Muscle of back (tissue), 11 donors: ENCODE measurements around the gene MALAT1. TPM values are rescaled to one million over a fixed set of nuclear protein-coding genes. Genes with fewer than 3 reads are reported as not detected.

Source experiments
- DNase-seq, 3 donors: peaks; one replicate each; pipeline versions ENCODE4 v3.0.0 to v3.0.0-alpha.2; 2013
- polyA plus RNA-seq, 10 donors: library from polyadenylated mRNA; unstranded; fragments of 120-200 nt; gene quantifications; one replicate each; pipeline ENCODE4 v1.2.1, GENCODE V29; 2013; ENCODE audit not compliant: insufficient read length in 10 of 10

MALAT1 gene
- polyA plus RNA-seq, 10 donors = 85.1 to 316 (median 172) TPM

- DNase-seq = peak; percentile 95 to 98 (median 95)
Observed at GRCh38 chr11:65477149-65477965, 21.5 kb upstream of the MALAT1 start.

- peak in 2 of 3 donors; percentile 44 to 76 for DNase-seq
Observed at GRCh38 chr11:65478388-65479183, 20.3 kb upstream of the MALAT1 start.

GRCh38 chr11:65479184-65480145 is 19.4 kb upstream of the MALAT1 start:
- DNase-seq = peak; percentile 79 to 92 (median 82)

DNA sequence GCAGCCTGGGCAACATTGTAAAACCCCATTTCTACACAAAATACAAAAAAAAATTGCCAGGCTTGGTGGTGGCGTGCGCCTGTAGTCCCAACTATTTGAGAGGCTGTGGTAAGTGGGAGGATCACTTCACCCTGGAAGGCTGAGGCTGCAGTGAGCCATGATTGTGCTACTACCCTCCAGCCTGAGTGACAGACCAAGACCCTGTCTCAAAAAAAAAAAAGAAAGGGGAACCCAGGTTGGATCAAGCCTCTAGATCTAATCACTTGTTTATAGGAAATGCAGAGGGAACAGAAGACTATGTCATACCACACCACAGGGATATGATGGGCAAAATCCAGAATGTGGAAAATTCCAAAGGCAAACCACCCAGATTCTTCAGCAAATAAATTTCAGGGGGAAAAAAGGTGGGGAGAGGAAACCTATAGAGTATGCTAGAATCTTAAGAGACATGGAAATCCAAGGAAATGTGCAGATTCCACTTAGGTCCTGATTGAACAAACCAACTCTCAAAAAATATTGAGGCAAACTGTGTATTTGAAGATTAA is 16.5 kb upstream of the MALAT1 start:
- no peak for DNase-seq

DNA sequence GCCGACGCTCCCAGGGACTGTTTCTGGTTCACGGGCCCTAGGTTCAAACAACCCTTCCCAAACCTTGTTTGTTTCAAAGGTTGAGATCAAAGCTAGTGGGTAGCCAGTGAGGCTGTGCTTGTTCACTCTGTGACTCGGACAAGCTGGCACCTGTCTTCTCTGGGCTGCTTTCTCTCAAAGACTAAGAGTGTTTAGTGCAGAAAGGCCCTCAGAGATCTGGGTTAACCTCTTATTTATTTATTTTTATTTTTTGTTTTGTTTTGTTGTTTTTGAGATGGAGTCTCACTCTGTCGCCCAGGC is 13.0 kb upstream of the MALAT1 start:
- DNase-seq = no peak

GRCh38 chr11:65486570-65487466 is 12.0 kb upstream of the MALAT1 start:
- DNase-seq = no peak

- DNase-seq = peak; percentile 99 to 100 (median 100)
Observed at GRCh38 chr11:65487467-65488272, 11.2 kb upstream of the MALAT1 start.

GRCh38 chr11:65488273-65489034 is 10.4 kb upstream of the MALAT1 start:
- DNase-seq = peak in 2 of 3 donors; percentile 32 to 68

DNA sequence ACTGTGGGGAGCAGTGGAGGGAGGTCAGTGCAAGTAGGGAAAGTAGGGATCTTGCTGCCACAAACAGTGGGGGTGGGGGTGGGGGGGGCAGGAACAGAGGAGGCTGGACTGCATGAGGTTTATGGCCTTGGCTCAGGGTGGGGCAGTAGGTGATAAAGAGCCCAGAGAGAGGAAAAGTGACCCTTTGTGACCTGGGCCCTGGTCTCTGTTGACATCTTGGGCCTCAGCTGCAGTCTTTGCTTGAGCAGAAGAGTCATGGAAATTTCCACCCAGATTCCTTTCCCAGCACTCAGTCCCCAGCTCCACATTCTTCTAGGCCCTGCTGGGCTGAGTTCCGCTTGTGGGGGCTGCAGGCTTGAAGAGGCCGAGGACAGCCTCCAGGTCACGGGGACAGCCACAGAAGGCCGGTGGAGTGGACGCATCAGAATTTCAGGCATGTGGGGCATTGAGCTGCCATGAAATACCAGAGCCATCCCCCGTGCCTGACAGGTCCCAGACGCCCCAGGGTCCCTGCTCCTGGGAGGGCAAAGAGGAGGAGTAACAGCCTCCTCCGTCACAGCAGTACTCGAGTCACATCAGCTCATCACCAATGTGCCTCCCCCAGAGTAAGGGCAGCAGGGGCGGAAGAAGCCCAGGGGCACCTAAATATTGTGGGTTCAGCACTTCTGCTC is 9.7 kb upstream of the MALAT1 start:
- peak; percentile 77 to 92 (median 83) for DNase-seq

DNA sequence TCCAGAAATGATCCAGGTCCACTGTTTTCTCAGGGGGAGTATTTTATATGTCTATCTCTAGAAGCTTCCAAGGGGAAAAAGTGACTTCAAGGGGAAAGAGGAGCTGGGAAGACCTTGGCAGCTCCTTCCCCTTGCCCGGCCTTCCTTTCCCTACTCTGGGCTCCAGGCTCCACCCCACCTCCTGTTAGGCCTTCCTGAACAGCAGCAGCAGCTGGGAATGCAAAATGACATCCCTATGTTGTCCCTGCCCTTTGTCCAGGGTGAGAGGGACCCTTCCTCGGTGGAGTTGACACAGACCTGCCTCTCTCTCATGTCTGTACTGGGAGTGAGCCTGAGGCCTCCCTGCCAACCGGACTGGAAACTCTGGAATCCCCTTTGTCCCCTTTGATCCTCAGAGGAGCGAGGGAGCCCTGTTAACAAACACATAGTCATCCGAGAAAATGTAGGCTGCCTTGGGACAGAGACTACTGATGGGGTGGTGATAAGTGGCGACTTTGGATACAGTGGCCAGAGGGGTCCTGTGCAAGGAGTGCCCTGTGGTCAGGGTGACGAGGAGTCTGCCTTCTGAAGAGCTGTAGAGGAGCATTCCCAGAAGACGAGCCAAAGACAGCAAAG is 9.0 kb upstream of the MALAT1 start:
- peak; percentile 61 to 87 (median 76) for DNase-seq

DNA sequence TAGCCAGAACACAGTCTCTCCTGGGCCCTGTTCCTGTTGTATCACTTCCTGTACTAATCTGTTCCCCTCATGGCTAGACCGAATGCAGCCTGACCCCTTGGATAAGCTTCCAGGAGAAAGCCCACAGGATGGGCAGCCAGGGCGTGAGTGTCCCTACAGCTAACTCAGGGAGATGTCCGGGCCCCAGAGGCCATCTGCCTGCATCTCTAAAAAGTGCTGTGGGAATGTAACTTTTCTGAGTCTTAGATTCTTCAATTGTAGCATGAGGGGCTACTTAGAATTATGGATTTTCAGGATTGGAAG is 7.7 kb upstream of the MALAT1 start:
- DNase-seq = no peak

DNA sequence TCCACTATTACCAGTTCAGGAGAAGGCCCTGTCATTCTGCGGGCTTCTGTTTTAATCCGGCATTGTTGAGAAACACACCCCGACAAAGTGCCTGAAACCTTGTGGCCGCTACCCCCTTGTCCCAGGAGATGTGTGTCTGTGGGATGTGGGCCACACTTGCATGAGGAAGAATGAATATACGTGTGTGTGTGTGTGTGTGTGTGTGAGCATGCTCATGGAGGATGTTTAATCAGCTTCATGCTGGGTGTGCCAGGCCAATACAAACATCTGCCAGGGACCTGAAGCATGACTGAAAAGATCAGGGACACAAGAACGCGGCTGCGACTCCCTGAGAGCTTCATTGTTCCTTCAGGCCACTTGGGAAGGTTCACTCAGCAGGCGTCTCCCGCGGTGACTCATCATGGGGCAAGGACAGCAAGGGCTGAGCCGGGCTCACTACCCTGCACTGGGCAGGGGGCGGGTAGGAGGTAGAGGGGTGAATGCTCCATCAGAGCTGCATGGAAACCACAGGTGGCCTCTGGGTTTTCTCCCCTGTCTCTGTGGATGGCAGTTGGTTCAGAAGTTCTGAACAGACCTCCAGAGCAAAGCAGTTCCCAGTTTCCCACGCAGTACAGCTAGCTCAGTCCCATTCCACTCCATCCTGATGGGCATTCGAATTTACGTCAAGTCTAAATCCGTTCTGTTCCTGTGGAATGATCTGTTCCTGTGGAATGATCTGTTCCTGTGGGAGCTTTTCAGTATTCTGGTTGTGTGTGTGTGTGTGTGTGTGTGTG is 7.0 kb upstream of the MALAT1 start:
- peak; percentile 47 to 88 (median 72) for DNase-seq

- DNase-seq = no peak
Observed at GRCh38 chr11:65492387-65492636, 6.5 kb upstream of the MALAT1 start.

GRCh38 chr11:65492637-65493366 is 6.0 kb upstream of the MALAT1 start:
- DNase-seq = peak; percentile 87 to 95 (median 91)

DNA sequence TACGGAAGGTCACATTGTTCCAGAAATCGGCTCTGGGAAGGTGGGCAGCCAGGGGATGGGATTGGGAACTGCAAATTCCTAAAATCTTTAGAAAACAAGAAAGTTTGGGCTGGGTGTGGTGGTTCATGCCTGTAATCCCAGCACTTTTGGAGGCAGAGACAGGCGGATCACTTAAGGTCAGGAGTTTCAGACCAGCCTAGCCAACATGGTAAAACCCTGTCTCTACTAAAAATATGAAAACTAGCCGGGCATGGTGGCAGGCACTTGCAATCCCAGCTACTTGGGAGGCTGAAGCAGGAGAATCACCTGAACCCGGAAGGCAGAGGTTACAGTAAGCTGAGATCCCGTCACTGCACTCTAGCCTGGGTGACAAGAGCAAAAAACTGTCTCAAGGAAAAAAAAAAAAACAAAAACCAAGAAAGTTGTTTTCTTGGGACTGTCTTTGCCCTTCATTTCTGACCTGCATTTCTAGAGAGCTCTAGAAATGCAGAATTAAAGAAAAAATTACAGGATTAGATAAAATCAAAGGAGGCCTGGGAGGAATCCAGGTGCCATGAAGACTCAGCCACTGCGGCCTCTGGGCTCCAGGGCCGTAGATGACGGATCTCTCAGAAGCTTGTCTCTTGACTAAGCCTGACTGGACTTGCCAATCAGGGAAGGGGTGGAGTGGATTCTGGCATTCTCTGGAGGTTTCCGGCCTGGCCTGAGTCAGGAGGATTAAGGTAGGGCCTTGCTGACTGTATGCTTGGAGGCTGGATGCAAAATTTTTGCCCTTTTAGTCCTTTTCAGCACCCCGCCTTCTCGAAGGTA is 5.3 kb upstream of the MALAT1 start:
- DNase-seq = peak; percentile 47 to 89 (median 63)
